GM12878 (cell line): ENCODE data around the gene TRABD2B. TPM values are rescaled to one million over a fixed set of nuclear protein-coding genes. Genes with fewer than 3 reads are reported as not detected.

Experiments used
- ATAC-seq: fragments of 200-7000 bp; cut with Tn5 transposase; 3 replicates; pipeline ENCODE4 v1.9.1; 2020; ENCODE audit warnings: mild to moderate bottlenecking, moderate library complexity
- BruUV-seq: library from RNA; stranded (reverse); fragments of 400-500 nt; replicated peaks from 2 replicates; lab custom pipeline; 2021; lab: Mats Ljungman, UMichigan
- CTCF ChIA-PET: fragments of 300-600 bp; sonication (Branson Sonifier 250); formaldehyde crosslinking; extraction: SDS; loops from one replicate; lab custom pipeline; 2021; ENCODE audit warnings: inconsistent platforms; lab: Yijun Ruan, JAX
- POLR2A ChIA-PET: fragments of 350-600 bp; formaldehyde crosslinking; extraction: SDS; loops from one replicate; lab custom pipeline; 2021; ENCODE audit warnings: inconsistent platforms; lab: Charles Lee
- RAD21 ChIA-PET: fragments of 300-600 bp; sonication (Branson Sonifier 250); formaldehyde crosslinking; loops from one replicate; lab custom pipeline; 2023; ENCODE audit warnings: antibody characterized with exemption; ENCODE audit not compliant: unreplicated experiment; lab: Charles Lee
- SMC1A ChIA-PET: fragments of 300-600 bp; sonication (Branson Sonifier 250); formaldehyde crosslinking; loops from one replicate; lab custom pipeline; 2023; ENCODE audit not compliant: unreplicated experiment, uncharacterized antibody; lab: Charles Lee
- DNase-seq: peaks from one replicate; pipeline ENCODE4 v3.0.0-alpha.2; 2011; ENCODE audit warnings: low read depth, low spot score
- FAIRE-seq: peaks from 3 replicates; lab custom pipeline; 2011; peaks lifted over from hg19 to GRCh38; lab: Jason Lieb, UNC
- H2AFZ ChIP-seq: 2 replicates; pipeline ENCODE4 v1.6.0; 2011; ENCODE audit warnings: low read depth, low read length, control low read depth; ENCODE audit not compliant: control insufficient read depth
- H3K27ac ChIP-seq: 2 replicates; pipeline ENCODE4 v1.5.1; 2011; ENCODE audit warnings: control low read depth; ENCODE audit not compliant: control insufficient read depth, insufficient read depth
- H3K27me3 ChIP-seq, 2 experiments: replicated peaks in 1 of 2; 2 replicates each; pipeline versions ENCODE4 v1.6.0 to v1.6.1; 2011; ENCODE audit warnings: low read length in 1 of 2; ENCODE audit not compliant: control insufficient read depth in 2 of 2, insufficient read depth in 2 of 2
- H3K36me3 ChIP-seq, 2 experiments: 2 replicates each; pipeline ENCODE4 v1.5.1; 2011; ENCODE audit warnings: low read length in 1 of 2; ENCODE audit not compliant: control insufficient read depth in 2 of 2, insufficient read depth in 2 of 2
- H3K4me1 ChIP-seq: 2 replicates; pipeline ENCODE4 v1.6.1; 2011; ENCODE audit warnings: mild to moderate bottlenecking, low read length, moderate library complexity, mixed read lengths; ENCODE audit not compliant: control insufficient read depth, insufficient read depth
- H3K4me2 ChIP-seq: 2 replicates; pipeline ENCODE4 v1.6.0; 2011; ENCODE audit warnings: control low read depth; ENCODE audit not compliant: control insufficient read depth, insufficient read depth
- H3K4me3 ChIP-seq: fragments of 200-600 bp; sonication (generic); 2 replicates; pipeline ENCODE4 v1.5.1; 2016
- H3K79me2 ChIP-seq: 2 replicates; pipeline ENCODE4 v1.6.0; 2011; ENCODE audit warnings: low read length; ENCODE audit not compliant: control insufficient read depth, insufficient read depth
- H3K9ac ChIP-seq: 2 replicates; pipeline ENCODE4 v1.8.0; 2011; ENCODE audit warnings: low read length, control low read depth, mixed read lengths; ENCODE audit not compliant: control insufficient read depth, insufficient read depth
- H3K9me3 ChIP-seq: replicated peaks from 3 replicates; pipeline ENCODE4 v1.5.1; 2011; ENCODE audit warnings: mild to moderate bottlenecking, low read length; ENCODE audit not compliant: control insufficient read depth, insufficient read depth
- H4K20me1 ChIP-seq: 2 replicates; pipeline ENCODE4 v1.6.0; 2011; ENCODE audit not compliant: control insufficient read depth, insufficient read depth
- IRF4 ChIP-seq: IDR thresholded peaks from 2 replicates; pipeline ENCODE4 v1.6.1; 2011; ENCODE audit warnings: low read depth, low read length
- MTA3 ChIP-seq: IDR thresholded peaks from 2 replicates; pipeline ENCODE4 v1.6.1; 2012; ENCODE audit warnings: low read length, inconsistent platforms, borderline replicate concordance
- NBN ChIP-seq: fragments of 450-650 bp; IDR thresholded peaks from 2 replicates; pipeline ENCODE4 v1.6.1; 2016
- NFIC ChIP-seq: IDR thresholded peaks from 2 replicates; pipeline ENCODE4 v1.6.1; 2012; ENCODE audit warnings: low read depth, mild to moderate bottlenecking, inconsistent platforms, low read length, moderate library complexity
- PAX8 ChIP-seq: fragments of 450-650 bp; IDR thresholded peaks from 2 replicates; pipeline ENCODE4 v1.6.1; 2017; ENCODE audit warnings: mild to moderate bottlenecking, moderate library complexity
- RAD21 ChIP-seq: IDR thresholded peaks from 2 replicates; pipeline ENCODE4 v1.6.1; 2011; ENCODE audit warnings: mild to moderate bottlenecking, low read depth, low read length, moderate library complexity; ENCODE audit not compliant: insufficient read depth
- SMAD1 ChIP-seq: fragments of 450-650 bp; IDR thresholded peaks from 2 replicates; pipeline ENCODE4 v1.6.1; 2018; ENCODE audit warnings: mild to moderate bottlenecking, low read depth; ENCODE audit not compliant: partially characterized antibody
- TCF7 ChIP-seq: IDR thresholded peaks from 2 replicates; pipeline ENCODE4 v1.6.1; 2014; ENCODE audit warnings: antibody characterized with exemption, borderline replicate concordance
- ZNF274 ChIP-seq: IDR thresholded peaks from one replicate; pipeline ENCODE4 v1.8.0; 2011; ENCODE audit not compliant: insufficient read length, insufficient read depth
- WGBS: methylation state at CpG from one replicate; pipeline ENCODE4 v1.1.6; 2016; ENCODE audit warnings: low lambda C conversion rate; ENCODE audit not compliant: insufficient replicate concordance, insufficient coverage; ENCODE audit errors: missing lambda C conversion rate; 5-methylcytosine and 5-hydroxymethylcytosine counted together
- in situ Hi-C: fragments of 300-500 bp; cut with MboI; formaldehyde crosslinking; loops from 9 replicates; pipeline ENCODE4 v1.14.3; 2018; ENCODE audit warnings: mixed read lengths
- intact Hi-C: fragments of 100-400 bp; cut with micrococcal nuclease; formaldehyde crosslinking; loops from one replicate; pipeline ENCODE4 v1.14.2; 2022; ENCODE audit not compliant: unreplicated experiment
- polyA plus RNA-seq, 11 experiments: library from polyadenylated mRNA; depleted of rRNA in 4 of 11; unstranded in 6 of 11; stranded (reverse) in 5 of 11; fragments of >200 nt; fragmentation: Nextera tagmentation in 4 of 11; fragmentation: Illumina TruSeq in 1 of 11; extraction: Ambion mirVana in 4 of 11; extraction: Trizol in 1 of 11; gene quantifications; 1 replicate in 1 of 11; 2 replicates in 10 of 11; pipeline versions ENCODE4 v1.2.1 to v1.2.3, GENCODE V29; 2011 to 2016; ENCODE audit warnings: inconsistent platforms in 2 of 11, missing spikeins in 2 of 11, low read depth in 1 of 11
- total RNA-seq, 4 experiments: library from RNA; depleted of rRNA in 3 of 4; stranded (reverse); fragments of >200 nt in 3 of 4; fragmentation: Illumina TruSeq in 1 of 4; extraction: Trizol in 1 of 4; gene quantifications; 2 replicates each; pipeline versions ENCODE4 v1.2.1 to v1.2.3, GENCODE V29; 2013 to 2021
- TF ChIP-seq, protein P1 (sequence below): fragments of 450-650 bp; IDR thresholded peaks from 2 replicates; pipeline ENCODE4 v1.6.1; 2016; ENCODE audit warnings: mild to moderate bottlenecking, moderate library complexity, borderline replicate concordance
- TF ChIP-seq, protein P2 (sequence below): IDR thresholded peaks from 2 replicates; pipeline ENCODE4 v1.6.1; 2011; ENCODE audit warnings: low read depth, low read length, improper control_type of control experiment, borderline replicate concordance
- TF ChIP-seq, protein P3 (sequence below): IDR thresholded peaks from 2 replicates; pipeline ENCODE4 v1.6.1; 2012; ENCODE audit warnings: low read depth, low read length, improper control_type of control experiment
- TF ChIP-seq, protein P4 (sequence below): fragments of 450-650 bp; formaldehyde crosslinking; IDR thresholded peaks from 2 replicates; pipeline ENCODE4 v1.4.0; 2022; ENCODE audit warnings: mild to moderate bottlenecking, moderate library complexity
- TF ChIP-seq, protein P5 (sequence below): fragments of 150-350 bp; IDR thresholded peaks from 2 replicates; pipeline ENCODE4 v1.6.1; 2014; ENCODE audit warnings: mild to moderate bottlenecking, low read depth, low read length

Gene TRABD2B
- total and polyA plus RNA-seq, 10 of the 15 experiments (the other 5 are each of a cell fraction or from before 2014, with no cell fraction given) = not detected

DNA sequence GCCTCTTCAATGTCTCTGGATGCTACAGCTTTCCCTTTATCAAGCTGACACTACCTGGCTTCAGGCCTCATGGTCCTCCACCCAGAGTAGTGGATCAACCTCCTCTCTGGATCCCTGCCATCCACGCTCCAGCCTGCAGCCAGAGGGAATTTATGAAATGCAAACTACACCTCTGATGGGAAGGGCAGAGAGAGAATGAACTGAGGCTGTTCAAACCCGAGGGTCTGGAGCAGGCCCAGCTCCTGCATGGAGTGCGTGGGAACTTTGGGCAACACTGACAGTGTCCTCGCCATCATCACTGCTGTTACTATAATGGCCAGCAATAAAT lies 157.8 kb downstream of the TRABD2B start:
- ChIA-PET POLR2A (no interaction called here), CTCF (no interaction called here), SMC1A (no interaction called here), RAD21 (no interaction called here)
- no peak for ATAC-seq
- 0% methylated on average over 4 of the region's 4 CpGs for WGBS
- H3K27me3 ChIP-seq = peaks cover 0 to 3% of the 10 kb centered on the region in 2 experiments; a peak in 2 of 4 replicates
- H3K4me2 ChIP-seq = no peak overlapping the region
- no peak overlapping the region for H3K9ac ChIP-seq
- H3K4me3 ChIP-seq = no peak overlapping the region
- H4K20me1 ChIP-seq = no peaks in the 10 kb centered on the region
- H3K27ac ChIP-seq = no peak overlapping the region
- no peak for DNase-seq
- BruUV-seq = no TSS peak
- intact Hi-C loops (no loop called here), in situ Hi-C loops (no loop called here)
- H2AFZ ChIP-seq = no peak overlapping the region
- H3K79me2 ChIP-seq = no peaks in the 10 kb centered on the region
- no peaks in the 10 kb centered on the region; the same call in 2 of the 3 replicates for H3K9me3 ChIP-seq
- H3K36me3 ChIP-seq = no peaks in the 10 kb centered on the region
- no peaks in the 10 kb centered on the region for H3K4me1 ChIP-seq
- no peak for FAIRE-seq
- TF ChIP-seq, protein P1, sequence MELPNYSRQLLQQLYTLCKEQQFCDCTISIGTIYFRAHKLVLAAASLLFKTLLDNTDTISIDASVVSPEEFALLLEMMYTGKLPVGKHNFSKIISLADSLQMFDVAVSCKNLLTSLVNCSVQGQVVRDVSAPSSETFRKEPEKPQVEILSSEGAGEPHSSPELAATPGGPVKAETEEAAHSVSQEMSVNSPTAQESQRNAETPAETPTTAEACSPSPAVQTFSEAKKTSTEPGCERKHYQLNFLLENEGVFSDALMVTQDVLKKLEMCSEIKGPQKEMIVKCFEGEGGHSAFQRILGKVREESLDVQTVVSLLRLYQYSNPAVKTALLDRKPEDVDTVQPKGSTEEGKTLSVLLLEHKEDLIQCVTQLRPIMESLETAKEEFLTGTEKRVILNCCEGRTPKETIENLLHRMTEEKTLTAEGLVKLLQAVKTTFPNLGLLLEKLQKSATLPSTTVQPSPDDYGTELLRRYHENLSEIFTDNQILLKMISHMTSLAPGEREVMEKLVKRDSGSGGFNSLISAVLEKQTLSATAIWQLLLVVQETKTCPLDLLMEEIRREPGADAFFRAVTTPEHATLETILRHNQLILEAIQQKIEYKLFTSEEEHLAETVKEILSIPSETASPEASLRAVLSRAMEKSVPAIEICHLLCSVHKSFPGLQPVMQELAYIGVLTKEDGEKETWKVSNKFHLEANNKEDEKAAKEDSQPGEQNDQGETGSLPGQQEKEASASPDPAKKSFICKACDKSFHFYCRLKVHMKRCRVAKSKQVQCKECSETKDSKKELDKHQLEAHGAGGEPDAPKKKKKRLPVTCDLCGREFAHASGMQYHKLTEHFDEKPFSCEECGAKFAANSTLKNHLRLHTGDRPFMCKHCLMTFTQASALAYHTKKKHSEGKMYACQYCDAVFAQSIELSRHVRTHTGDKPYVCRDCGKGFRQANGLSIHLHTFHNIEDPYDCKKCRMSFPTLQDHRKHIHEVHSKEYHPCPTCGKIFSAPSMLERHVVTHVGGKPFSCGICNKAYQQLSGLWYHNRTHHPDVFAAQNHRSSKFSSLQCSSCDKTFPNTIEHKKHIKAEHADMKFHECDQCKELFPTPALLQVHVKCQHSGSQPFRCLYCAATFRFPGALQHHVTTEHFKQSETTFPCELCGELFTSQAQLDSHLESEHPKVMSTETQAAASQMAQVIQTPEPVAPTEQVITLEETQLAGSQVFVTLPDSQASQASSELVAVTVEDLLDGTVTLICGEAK = no peak
- TF ChIP-seq TCF7 (no peak), MTA3 (no peak), NFIC (no peak), IRF4 (no peak), RAD21 (no peak), NBN (no peak), ZNF274 (no peak), PAX8 (no peak), SMAD1 (no peak)
- TF ChIP-seq, protein P2, sequence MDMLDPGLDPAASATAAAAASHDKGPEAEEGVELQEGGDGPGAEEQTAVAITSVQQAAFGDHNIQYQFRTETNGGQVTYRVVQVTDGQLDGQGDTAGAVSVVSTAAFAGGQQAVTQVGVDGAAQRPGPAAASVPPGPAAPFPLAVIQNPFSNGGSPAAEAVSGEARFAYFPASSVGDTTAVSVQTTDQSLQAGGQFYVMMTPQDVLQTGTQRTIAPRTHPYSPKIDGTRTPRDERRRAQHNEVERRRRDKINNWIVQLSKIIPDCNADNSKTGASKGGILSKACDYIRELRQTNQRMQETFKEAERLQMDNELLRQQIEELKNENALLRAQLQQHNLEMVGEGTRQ = no peak
- TF ChIP-seq, protein P3, sequence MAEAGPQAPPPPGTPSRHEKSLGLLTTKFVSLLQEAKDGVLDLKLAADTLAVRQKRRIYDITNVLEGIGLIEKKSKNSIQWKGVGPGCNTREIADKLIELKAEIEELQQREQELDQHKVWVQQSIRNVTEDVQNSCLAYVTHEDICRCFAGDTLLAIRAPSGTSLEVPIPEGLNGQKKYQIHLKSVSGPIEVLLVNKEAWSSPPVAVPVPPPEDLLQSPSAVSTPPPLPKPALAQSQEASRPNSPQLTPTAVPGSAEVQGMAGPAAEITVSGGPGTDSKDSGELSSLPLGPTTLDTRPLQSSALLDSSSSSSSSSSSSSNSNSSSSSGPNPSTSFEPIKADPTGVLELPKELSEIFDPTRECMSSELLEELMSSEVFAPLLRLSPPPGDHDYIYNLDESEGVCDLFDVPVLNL = no peak
- TF ChIP-seq, protein P4, sequence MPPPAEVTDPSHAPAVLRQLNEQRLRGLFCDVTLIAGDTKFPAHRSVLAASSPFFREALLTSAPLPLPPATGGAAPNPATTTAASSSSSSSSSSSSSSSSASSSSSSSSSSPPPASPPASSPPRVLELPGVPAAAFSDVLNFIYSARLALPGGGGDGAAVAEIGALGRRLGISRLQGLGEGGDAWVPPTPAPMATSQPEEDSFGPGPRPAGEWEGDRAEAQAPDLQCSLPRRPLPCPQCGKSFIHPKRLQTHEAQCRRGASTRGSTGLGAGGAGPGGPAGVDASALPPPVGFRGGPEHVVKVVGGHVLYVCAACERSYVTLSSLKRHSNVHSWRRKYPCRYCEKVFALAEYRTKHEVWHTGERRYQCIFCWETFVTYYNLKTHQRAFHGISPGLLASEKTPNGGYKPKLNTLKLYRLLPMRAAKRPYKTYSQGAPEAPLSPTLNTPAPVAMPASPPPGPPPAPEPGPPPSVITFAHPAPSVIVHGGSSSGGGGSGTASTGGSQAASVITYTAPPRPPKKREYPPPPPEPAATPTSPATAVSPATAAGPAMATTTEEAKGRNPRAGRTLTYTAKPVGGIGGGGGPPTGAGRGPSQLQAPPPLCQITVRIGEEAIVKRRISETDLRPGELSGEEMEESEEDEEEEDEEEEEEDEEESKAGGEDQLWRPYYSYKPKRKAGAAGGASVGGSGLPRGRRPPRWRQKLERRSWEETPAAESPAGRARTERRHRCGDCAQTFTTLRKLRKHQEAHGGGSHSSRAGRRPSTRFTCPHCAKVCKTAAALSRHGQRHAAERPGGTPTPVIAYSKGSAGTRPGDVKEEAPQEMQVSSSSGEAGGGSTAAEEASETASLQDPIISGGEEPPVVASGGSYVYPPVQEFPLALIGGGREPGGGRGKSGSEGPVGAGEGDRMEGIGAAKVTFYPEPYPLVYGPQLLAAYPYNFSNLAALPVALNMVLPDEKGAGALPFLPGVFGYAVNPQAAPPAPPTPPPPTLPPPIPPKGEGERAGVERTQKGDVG (CRISPR knock-in tag) = no peak
- TF ChIP-seq, protein P5, sequence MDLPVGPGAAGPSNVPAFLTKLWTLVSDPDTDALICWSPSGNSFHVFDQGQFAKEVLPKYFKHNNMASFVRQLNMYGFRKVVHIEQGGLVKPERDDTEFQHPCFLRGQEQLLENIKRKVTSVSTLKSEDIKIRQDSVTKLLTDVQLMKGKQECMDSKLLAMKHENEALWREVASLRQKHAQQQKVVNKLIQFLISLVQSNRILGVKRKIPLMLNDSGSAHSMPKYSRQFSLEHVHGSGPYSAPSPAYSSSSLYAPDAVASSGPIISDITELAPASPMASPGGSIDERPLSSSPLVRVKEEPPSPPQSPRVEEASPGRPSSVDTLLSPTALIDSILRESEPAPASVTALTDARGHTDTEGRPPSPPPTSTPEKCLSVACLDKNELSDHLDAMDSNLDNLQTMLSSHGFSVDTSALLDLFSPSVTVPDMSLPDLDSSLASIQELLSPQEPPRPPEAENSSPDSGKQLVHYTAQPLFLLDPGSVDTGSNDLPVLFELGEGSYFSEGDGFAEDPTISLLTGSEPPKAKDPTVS = no peak
